H1 (cell line): ENCODE results near the gene COL5A1. TPM values are rescaled to one million over a fixed set of nuclear protein-coding genes. Genes with fewer than 3 reads are reported as not detected.

Experiments
- CTCF ChIA-PET: fragments of 300-600 bp; sonication (Branson Sonifier 250); formaldehyde crosslinking; loops from one replicate; lab custom pipeline; 2021; ENCODE audit not compliant: partially characterized antibody; lab: Charles Lee
- POLR2A ChIA-PET: fragments of 300-600 bp; sonication (Branson Sonifier 250); formaldehyde crosslinking; loops from one replicate; lab custom pipeline; 2021; ENCODE audit warnings: inconsistent platforms; ENCODE audit not compliant: partially characterized antibody; lab: Charles Lee
- DNase-seq, 2 experiments: peaks; one replicate each; pipeline versions ENCODE4 v3.0.0 to v3.0.0-alpha.2; 2010 to 2022; ENCODE audit warnings: low spot score in 2 of 2, low read depth in 1 of 2, mixed read lengths in 1 of 2
- FAIRE-seq: peaks from 2 replicates; lab custom pipeline; 2011; peaks lifted over from hg19 to GRCh38; lab: Jason Lieb, UNC
- H2AFZ ChIP-seq: 2 replicates; pipeline ENCODE4 v1.8.1; 2012; ENCODE audit warnings: low read length, inconsistent platforms
- H2AK5ac ChIP-seq: 2 replicates; pipeline ENCODE4 v1.6.1; 2013; ENCODE audit warnings: low read depth, low read length
- H2BK120ac ChIP-seq: replicated peaks from 2 replicates; pipeline ENCODE3; 2013; ENCODE audit warnings: low read depth, low read length, inconsistent platforms
- H2BK12ac ChIP-seq: 2 replicates; pipeline ENCODE4 v1.6.1; 2013; ENCODE audit warnings: low read depth, low read length
- H2BK15ac ChIP-seq: 2 replicates; pipeline ENCODE4 v1.6.1; 2013; ENCODE audit warnings: low read length
- H2BK20ac ChIP-seq: 2 replicates; pipeline ENCODE4 v1.6.1; 2013; ENCODE audit warnings: low read length
- H2BK5ac ChIP-seq: 2 replicates; pipeline ENCODE4 v1.6.1; 2013; ENCODE audit warnings: low read depth, low read length
- H3K14ac ChIP-seq: 2 replicates; pipeline ENCODE4 v1.6.1; 2013; ENCODE audit warnings: inconsistent platforms; ENCODE audit not compliant: insufficient read length
- H3K18ac ChIP-seq: 2 replicates; pipeline ENCODE4 v1.6.1; 2013; ENCODE audit warnings: low read length; ENCODE audit errors: extremely low read depth
- H3K23ac ChIP-seq: 2 replicates; pipeline ENCODE4 v1.6.1; 2013; ENCODE audit warnings: inconsistent platforms; ENCODE audit not compliant: insufficient read length
- H3K23me2 ChIP-seq: 2 replicates; pipeline ENCODE4 v1.6.1; 2013; ENCODE audit warnings: low read depth, low read length
- H3K27ac ChIP-seq: 2 replicates; pipeline ENCODE4 v1.6.1; 2011; ENCODE audit warnings: low read depth, low read length, inconsistent platforms
- H3K27me3 ChIP-seq, 4 experiments: replicated peaks in 1 of 4; 1 replicate in 1 of 4; 2 replicates in 3 of 4; pipeline versions ENCODE4 v1.6.1 to v1.8.1; 2011 to 2013; ENCODE audit warnings: low read length in 3 of 4, mild to moderate bottlenecking in 3 of 4, inconsistent platforms in 2 of 4, mixed read lengths in 2 of 4, moderate library complexity in 1 of 4; ENCODE audit not compliant: control insufficient read depth in 3 of 4, insufficient read depth in 3 of 4; ENCODE audit errors: extremely low read depth in 1 of 4
- H3K36me3 ChIP-seq, 4 experiments: 2 replicates each; pipeline versions ENCODE4 v1.6.1 to v1.8.1; 2011 to 2013; ENCODE audit warnings: mild to moderate bottlenecking in 4 of 4, low read length in 3 of 4, moderate library complexity in 2 of 4, control low read depth in 1 of 4, inconsistent platforms in 1 of 4; ENCODE audit not compliant: insufficient read depth in 4 of 4, control insufficient read depth in 2 of 4
- H3K4ac ChIP-seq: replicated peaks from 2 replicates; pipeline ENCODE3; 2013; ENCODE audit warnings: low read length, low read depth, mixed read lengths, inconsistent platforms; ENCODE audit not compliant: insufficient read length
- H3K4me1 ChIP-seq, 4 experiments: replicated peaks in 1 of 4; 1 replicate in 1 of 4; 2 replicates in 3 of 4; pipeline versions ENCODE4 v1.6.1 to v1.8.1; 2011 to 2013; ENCODE audit warnings: low read length in 3 of 4, inconsistent platforms in 2 of 4, mixed read lengths in 1 of 4; ENCODE audit not compliant: insufficient read depth in 4 of 4, control insufficient read depth in 3 of 4
- H3K4me2 ChIP-seq, 2 experiments: 2 replicates each; pipeline versions ENCODE4 v1.6.1 to v1.8.1; 2011 to 2013; ENCODE audit warnings: low read depth in 2 of 2, low read length in 2 of 2, control low read depth in 1 of 2, inconsistent platforms in 1 of 2, mild to moderate bottlenecking in 1 of 2; ENCODE audit not compliant: insufficient read depth in 1 of 2
- H3K4me3 ChIP-seq, 4 experiments: fragments of 200-600, 300-600 bp in 1 of 4; sonication (generic), shearing (Covaris generic), sonication (Bioruptor Twin) in 1 of 4; 2 replicates each; pipeline versions ENCODE4 v1.5.1 to v1.8.1; 2011 to 2016; ENCODE audit warnings: low read length in 4 of 4, low read depth in 3 of 4, control low read depth in 2 of 4, inconsistent platforms in 2 of 4, mild to moderate bottlenecking in 2 of 4, mixed read lengths in 1 of 4, moderate library complexity in 1 of 4; ENCODE audit not compliant: insufficient read depth in 2 of 4; ENCODE audit errors: extremely low read depth in 1 of 4
- H3K56ac ChIP-seq: replicated peaks from 2 replicates; pipeline ENCODE3; 2013; ENCODE audit warnings: low read depth, mild to moderate bottlenecking, mixed read lengths, low read length, inconsistent platforms; ENCODE audit not compliant: insufficient read length
- H3K79me1 ChIP-seq: 2 replicates; pipeline ENCODE4 v1.6.1; 2013; ENCODE audit warnings: low read depth, low read length, control low read depth
- H3K79me2 ChIP-seq, 2 experiments: 2 replicates each; pipeline versions ENCODE4 v1.6.1 to v1.8.1; 2012 to 2013; ENCODE audit warnings: low read length in 2 of 2, mild to moderate bottlenecking in 2 of 2, inconsistent platforms in 1 of 2; ENCODE audit not compliant: insufficient read depth in 2 of 2, control insufficient read depth in 1 of 2
- H3K9ac ChIP-seq, 4 experiments: replicated peaks in 1 of 4; 1 replicate in 1 of 4; 2 replicates in 3 of 4; pipeline versions ENCODE4 v1.6.1 to v1.8.1; 2011 to 2013; ENCODE audit warnings: low read depth in 3 of 4, low read length in 3 of 4, control low read depth in 2 of 4, mild to moderate bottlenecking in 2 of 4, moderate library complexity in 2 of 4, inconsistent platforms in 1 of 4; ENCODE audit errors: extremely low read depth in 1 of 4
- H3K9me3 ChIP-seq, 2 experiments: 2 replicates each; pipeline versions ENCODE4 v1.6.1 to v1.8.1; 2012 to 2013; ENCODE audit warnings: mild to moderate bottlenecking in 2 of 2, moderate library complexity in 2 of 2, control low read depth in 1 of 2, inconsistent platforms in 1 of 2, low read depth in 1 of 2, low read length in 1 of 2, mixed read lengths in 1 of 2; ENCODE audit not compliant: insufficient read depth in 2 of 2
- H4K20me1 ChIP-seq, 2 experiments: replicated peaks in 1 of 2; 2 replicates each; pipeline versions ENCODE3 to v1.8.1; 2011 to 2013; ENCODE audit warnings: inconsistent platforms in 2 of 2, low read length in 2 of 2, mild to moderate bottlenecking in 1 of 2; ENCODE audit not compliant: insufficient read depth in 2 of 2, control insufficient read depth in 1 of 2
- H4K5ac ChIP-seq: 2 replicates; pipeline ENCODE4 v1.6.1; 2013; ENCODE audit warnings: low read length, low read depth, mixed read lengths, inconsistent platforms; ENCODE audit not compliant: insufficient read length
- H4K8ac ChIP-seq: 2 replicates; pipeline ENCODE4 v1.8.0; 2013; ENCODE audit warnings: mild to moderate bottlenecking, moderate library complexity, low read length, inconsistent platforms; ENCODE audit not compliant: insufficient read depth; ENCODE audit errors: extremely low read depth
- H4K91ac ChIP-seq: replicated peaks from 2 replicates; pipeline ENCODE3; 2013; ENCODE audit warnings: low read length, mixed read lengths, inconsistent platforms; ENCODE audit not compliant: insufficient read length
- CTCF ChIP-seq, 3 experiments: IDR thresholded peaks; 1 replicate in 2 of 3; 2 replicates in 1 of 3; pipeline versions ENCODE4 v1.5.1 to v1.6.1; 2011; ENCODE audit warnings: low read length in 3 of 3, mild to moderate bottlenecking in 3 of 3, inconsistent platforms in 2 of 3, low read depth in 1 of 3, moderate library complexity in 1 of 3; ENCODE audit not compliant: insufficient read depth in 1 of 3; ENCODE audit errors: control extremely low read depth in 1 of 3
- GABPA ChIP-seq: IDR thresholded peaks from 2 replicates; pipeline ENCODE4 v1.6.1; 2011; ENCODE audit warnings: mild to moderate bottlenecking, low read length, moderate library complexity, borderline replicate concordance; ENCODE audit not compliant: insufficient read depth
- TAF1 ChIP-seq: IDR thresholded peaks from 2 replicates; pipeline ENCODE4 v1.6.1; 2011; ENCODE audit warnings: mild to moderate bottlenecking, low read depth, low read length
- TBP ChIP-seq: IDR thresholded peaks from 2 replicates; pipeline ENCODE4 v1.6.1; 2011; ENCODE audit warnings: low read depth, low read length, improper control_type of control experiment
- USF2 ChIP-seq: IDR thresholded peaks from 2 replicates; pipeline ENCODE4 v1.6.1; 2011; ENCODE audit warnings: low read length, improper control_type of control experiment
- WGBS, 2 experiments: shearing (Covaris generic) in 1 of 2; methylation state at CpG; one replicate each; pipeline versions ENCODE4 v1.1.6 to v1.1.7; 2013 to 2015; ENCODE audit warnings: low lambda C conversion rate in 2 of 2, mixed read lengths in 2 of 2, inconsistent platforms in 1 of 2, low coverage in 1 of 2, missing lambda C conversion rate in 1 of 2; ENCODE audit not compliant: insufficient replicate concordance in 2 of 2, insufficient coverage in 1 of 2, insufficient read length in 1 of 2; ENCODE audit errors: extremely low coverage in 1 of 2, missing lambda C conversion rate in 1 of 2; 5-methylcytosine and 5-hydroxymethylcytosine counted together
- polyA plus RNA-seq, 7 experiments: library from polyadenylated mRNA; depleted of rRNA in 3 of 7; stranded (reverse) in 5 of 7; unstranded in 2 of 7; fragments of >200 nt in 5 of 7; fragments of 200-250 nt in 2 of 7; gene quantifications; 1 replicate in 5 of 7; 2 replicates in 1 of 7; 4 replicates in 1 of 7; pipeline versions ENCODE4 v1.2.1 to v1.2.3, GENCODE V29; 2011 to 2013; ENCODE audit warnings: missing spikeins in 2 of 7, mixed read lengths in 2 of 7
- total RNA-seq: library from RNA; stranded (reverse); fragmentation: NEBNext Ultra II Directional; extraction: Animal tissue kit (Norgen Biotek cat#: 25700); gene quantifications from 2 replicates; pipeline ENCODE4 v1.2.1, GENCODE V29; 2021

COL5A1 gene
- total and polyA plus RNA-seq, 2 of the 8 experiments (the other 6 are each of a cell fraction or from before 2014, with no cell fraction given) = 3.8 to 12.0 TPM

GRCh38 chr9:134684375-134684723, 42.7 kb downstream of the COL5A1 start:
- H3K79me1 ChIP-seq = no peaks in the 10 kb centered on the region
- H3K4ac ChIP-seq = no peak overlapping the region
- peaks cover 0 to 4% of the 10 kb centered on the region in 2 experiments for H4K20me1 ChIP-seq
- no peaks in the 10 kb centered on the region for H3K79me2 ChIP-seq
- H3K18ac ChIP-seq = no peak overlapping the region
- H3K23me2 ChIP-seq = peaks cover 15% of the 10 kb centered on the region; the same call in 1 of the 2 replicates
- ChIA-PET CTCF (interaction anchor here (0.9 kb wide), 1 partner anchor 99 kb away, joined by 3 read pairs; no protein-coding TSS in a partner anchor), POLR2A (no interaction called here)
- H2BK5ac ChIP-seq = no peak overlapping the region
- no peak for TF ChIP-seq GABPA
- TF ChIP-seq TBP = no peak
- no peak for TF ChIP-seq USF2
- TF ChIP-seq CTCF (IDR thresholded peaks at IDR 0.05; ENCODE audit: control extremely low read depth in 1 of 3, insufficient read depth in 1 of 3, low read depth in 1 of 3, low read length in 3 of 3) = no peak
- no peak for TF ChIP-seq TAF1
- no peak overlapping the region for H3K4me2 ChIP-seq
- WGBS, 2 experiments = 85% methylated on average over 3 of the region's 3 CpGs; no CpG with 5 or more reads in 1 of the 2 experiments
- no peak overlapping the region for H4K8ac ChIP-seq
- H2BK12ac ChIP-seq = no peak overlapping the region
- no peak overlapping the region for H2BK15ac ChIP-seq
- no peaks in the 10 kb centered on the region; a peak in 1 of 7 replicates for H3K4me1 ChIP-seq
- no peak for DNase-seq
- no peak for FAIRE-seq
- no peak overlapping the region for H4K91ac ChIP-seq
- H2AFZ ChIP-seq = no peak overlapping the region
- H3K56ac ChIP-seq = no peak overlapping the region
- H4K5ac ChIP-seq = no peak overlapping the region
- no peak overlapping the region for H3K4me3 ChIP-seq
- H3K27ac ChIP-seq = no peak overlapping the region
- H3K27me3 ChIP-seq = no peaks in the 10 kb centered on the region
- no peak overlapping the region for H2BK20ac ChIP-seq
- no peak overlapping the region for H3K9ac ChIP-seq
- no peak overlapping the region for H3K23ac ChIP-seq
- no peak overlapping the region for H3K14ac ChIP-seq
- H2AK5ac ChIP-seq = no peak overlapping the region
- peaks cover 0 to 5% of the 10 kb centered on the region in 2 experiments; a peak in 1 of 4 replicates for H3K9me3 ChIP-seq
- H2BK120ac ChIP-seq = no peak overlapping the region
- H3K36me3 ChIP-seq = no peaks in the 10 kb centered on the region
